K562 (cell line): ENCODE results near the gene GP1BA. TPM values are rescaled to one million over a fixed set of nuclear protein-coding genes. Genes with fewer than 3 reads are reported as not detected.

Source experiments
- ARID1B ChIP-seq: fragments of 450-650 bp; IDR thresholded peaks from 2 replicates; pipeline ENCODE4 v1.6.1; 2016; ENCODE audit warnings: antibody characterized with exemption, mild to moderate bottlenecking, inconsistent platforms
- BRF2 ChIP-seq: IDR thresholded peaks from 3 replicates; pipeline ENCODE4 v1.6.1; 2011; ENCODE audit warnings: borderline replicate concordance, mild to moderate bottlenecking; ENCODE audit not compliant: insufficient read length, insufficient read depth
- CEBPB ChIP-seq: fragments of 450-650 bp; IDR thresholded peaks from 2 replicates; pipeline ENCODE4 v1.6.1; 2016; ENCODE audit warnings: missing genetic modification characterization, missing compliant biosample characterization
- CTCF ChIP-seq, 3 experiments: IDR thresholded peaks in 2 of 3; conservative IDR thresholded peaks in 1 of 3; 2 replicates each; pipeline ENCODE4 v1.5.1; 2011 to 2012; ENCODE audit warnings: low read length in 3 of 3, mild to moderate bottlenecking in 3 of 3, control low read depth in 2 of 3, improper control_type of control experiment in 1 of 3, inconsistent platforms in 1 of 3, low read depth in 1 of 3, mixed read lengths in 1 of 3, moderate library complexity in 1 of 3; ENCODE audit not compliant: insufficient read depth in 2 of 3
- ELF4 ChIP-seq: fragments of 450-650 bp; formaldehyde crosslinking; IDR thresholded peaks from 2 replicates; pipeline ENCODE4 v1.4.0; 2022; ENCODE audit warnings: missing genetic modification characterization
- HDAC3 ChIP-seq: fragments of 450-650 bp; IDR thresholded peaks from 2 replicates; pipeline ENCODE4 v1.6.1; 2018; ENCODE audit warnings: borderline replicate concordance, mild to moderate bottlenecking, moderate library complexity; ENCODE audit not compliant: partially characterized antibody
- RBM39 ChIP-seq: fragments of 200-400 bp; formaldehyde crosslinking; optimal IDR thresholded peaks from 2 replicates; pipeline ENCODE3; 2018; ENCODE audit warnings: low read depth, low read length
- SIN3B ChIP-seq: fragments of 450-650 bp; IDR thresholded peaks from 2 replicates; pipeline ENCODE4 v1.6.1; 2017; ENCODE audit warnings: low read depth, mild to moderate bottlenecking, moderate library complexity
- SNRNP70 ChIP-seq: fragments of 200-400 bp; formaldehyde crosslinking; optimal IDR thresholded peaks from 2 replicates; pipeline ENCODE3; 2017; ENCODE audit warnings: low read depth, low read length
- TAF1 ChIP-seq: IDR thresholded peaks from 2 replicates; pipeline ENCODE4 v1.6.1; 2011; ENCODE audit warnings: mild to moderate bottlenecking, low read length, moderate library complexity; ENCODE audit not compliant: insufficient read depth, control insufficient read depth, severe bottlenecking; ENCODE audit errors: extremely low read depth
- TOE1 ChIP-seq, 2 experiments: fragments of 450-650 bp in 1 of 2; sonication (generic) in 1 of 2; formaldehyde crosslinking in 1 of 2; IDR thresholded peaks; 2 replicates each; pipeline versions ENCODE4 v1.7.1 to v1.8.0; 2016 to 2022; ENCODE audit warnings: borderline replicate concordance in 2 of 2, mild to moderate bottlenecking in 2 of 2, antibody characterized with exemption in 1 of 2, inconsistent platforms in 1 of 2, low read depth in 1 of 2, missing genetic modification reagents in 1 of 2, moderate library complexity in 1 of 2
- WHSC1 ChIP-seq: IDR thresholded peaks from one replicate; pipeline ENCODE4 v1.6.1; 2012; ENCODE audit warnings: low read length, control low read depth, inconsistent platforms
- ZBTB26 ChIP-seq: fragments of 450-650 bp; formaldehyde crosslinking; IDR thresholded peaks from 2 replicates; pipeline ENCODE4 v1.4.0; 2022; ENCODE audit warnings: missing genetic modification characterization
- ZBTB33 ChIP-seq: sonication (generic); formaldehyde crosslinking; IDR thresholded peaks from 2 replicates; pipeline ENCODE4 v1.8.1; 2023; ENCODE audit warnings: mild to moderate bottlenecking, missing genetic modification reagents
- ZFX ChIP-seq: sonication (generic); formaldehyde crosslinking; IDR thresholded peaks from 2 replicates; pipeline ENCODE4 v1.8.0; 2022; ENCODE audit warnings: mild to moderate bottlenecking, missing genetic modification reagents, moderate library complexity
- polyA plus RNA-seq, 8 experiments: library from polyadenylated mRNA; depleted of rRNA in 4 of 8; stranded (reverse) in 5 of 8; unstranded in 3 of 8; fragments of >200 nt; fragmentation: Nextera tagmentation in 2 of 8; fragmentation: Illumina TruSeq in 1 of 8; extraction: Ambion mirVana in 2 of 8; extraction: Trizol in 1 of 8; gene quantifications; 2 replicates each; pipeline versions ENCODE4 v1.2.1 to v1.2.3, GENCODE V29; 2011 to 2014; ENCODE audit warnings: inconsistent platforms in 1 of 8, missing spikeins in 1 of 8
- total RNA-seq, 7 experiments: library from RNA; depleted of rRNA in 6 of 7; stranded (reverse); fragments of >200 nt in 6 of 7; fragmentation: Illumina TruSeq in 2 of 7; extraction: Trizol in 2 of 7; gene quantifications; 2 replicates each; pipeline versions ENCODE4 v1.2.1 to v1.2.3, GENCODE V29; 2011 to 2021; ENCODE audit warnings: low replicate concordance in 1 of 7

Gene GP1BA
- total and polyA plus RNA-seq, 9 of the 15 experiments (the other 6 are each of a cell fraction or from before 2014, with no cell fraction given): 0.01 TPM; not detected in 8

- TF ChIP-seq CEBPB (tag): peak; percentile 16; the same call in 1 of the 2 replicates
- TF ChIP-seq ZBTB26 (CRISPR knock-in tag): peak; percentile 95
- TF ChIP-seq RBM39: no peak
- no peak for TF ChIP-seq HDAC3
- TF ChIP-seq CTCF (IDR thresholded peaks at IDR 0.05 in 2 of 3, conservative IDR thresholded peaks at IDR 0.05 in 1 of 3; ENCODE audit: insufficient read depth in 2 of 3, low read depth in 1 of 3, low read length in 3 of 3): peak; percentile 80 to 87 (median 85)
- peak; percentile 65; the same call in 1 of the 2 replicates for TF ChIP-seq ELF4 (CRISPR knock-in tag)
- peak; percentile 62 for TF ChIP-seq ZFX (CRISPR knock-in tag)
- 0 out of 2 replicates have a peak, but pooled peaks have one; percentile 52 for TF ChIP-seq TOE1 (IDR thresholded peaks at IDR 0.05; ENCODE audit: borderline replicate concordance)
- no peak for TF ChIP-seq TOE1 (CRISPR knock-in tag; IDR thresholded peaks at IDR 0.05; ENCODE audit: borderline replicate concordance, low read depth)
- peak; percentile 68 for TF ChIP-seq ZBTB33
- no peak for TF ChIP-seq BRF2
- peak; percentile 55 for TF ChIP-seq ARID1B
- TF ChIP-seq SNRNP70: no peak
- TF ChIP-seq SIN3B: no peak
- no peak for TF ChIP-seq WHSC1
- no peak for TF ChIP-seq TAF1
- TF ChIP-seq, all 486 proteins: peak for 58
Observed at GRCh38 chr17:4908711-4909496, 23.2 kb upstream of the GP1BA start (continued).
